Choroid plexus epithelial cell (primary cell): ENCODE measurements around the gene PHLPP1.
"Not testable (repeated sequence)": the region's sequence is repeated elsewhere in the genome, so short reads cannot be mapped to it uniquely, and the experiment has no call there.

Source experiments
- DNase-seq: peaks from one replicate; pipeline ENCODE4 v3.0.0-alpha.2; 2010; ENCODE audit warnings: low read depth
- H3K4me3 ChIP-seq: 2 replicates; pipeline ENCODE4 v1.5.1; 2011; ENCODE audit warnings: low read depth, mild to moderate bottlenecking, control low read depth, low read length, moderate library complexity
- CTCF ChIP-seq: conservative IDR thresholded peaks from 2 replicates; pipeline ENCODE4 v1.5.1; 2011; ENCODE audit warnings: low read depth, mild to moderate bottlenecking, control low read depth, inconsistent platforms, low read length, moderate library complexity

The PHLPP1 gene

GRCh38 chr18:62688743-62689317 lies 26.5 kb upstream of the PHLPP1 start:
- H3K4me3 ChIP-seq: no peak overlapping the region
- DNase-seq: no peak
- no peak for TF ChIP-seq CTCF

GRCh38 chr18:62690236-62690815 lies 25.0 kb upstream of the PHLPP1 start:
- no peak overlapping the region for H3K4me3 ChIP-seq
- no peak for TF ChIP-seq CTCF
- no peak for DNase-seq

GRCh38 chr18:62693659-62694058 lies 21.7 kb upstream of the PHLPP1 start:
- TF ChIP-seq CTCF: no peak
- H3K4me3 ChIP-seq: no peak overlapping the region
- DNase-seq: no peak

DNA sequence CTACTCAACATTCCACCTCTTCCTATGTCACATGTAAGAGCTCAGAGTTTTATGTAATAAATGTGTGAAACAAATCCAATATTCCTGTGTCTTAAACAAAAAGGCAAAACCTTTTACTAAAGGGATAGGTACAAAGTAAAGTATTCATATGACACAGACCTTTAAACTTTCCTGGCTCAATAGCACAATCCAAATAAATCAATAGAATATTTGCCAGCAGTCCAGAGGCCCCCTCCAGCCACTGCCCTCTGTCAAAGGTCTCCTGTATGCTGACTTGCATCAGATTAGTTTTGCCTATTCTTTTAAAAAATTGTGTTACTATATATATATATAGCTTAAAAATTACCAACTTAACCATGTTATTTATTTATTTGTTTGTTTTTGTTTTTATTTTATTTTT lies 17.7 kb upstream of the PHLPP1 start:
- no peak for DNase-seq
- TF ChIP-seq CTCF: no peak
- no peak overlapping the region for H3K4me3 ChIP-seq

DNA sequence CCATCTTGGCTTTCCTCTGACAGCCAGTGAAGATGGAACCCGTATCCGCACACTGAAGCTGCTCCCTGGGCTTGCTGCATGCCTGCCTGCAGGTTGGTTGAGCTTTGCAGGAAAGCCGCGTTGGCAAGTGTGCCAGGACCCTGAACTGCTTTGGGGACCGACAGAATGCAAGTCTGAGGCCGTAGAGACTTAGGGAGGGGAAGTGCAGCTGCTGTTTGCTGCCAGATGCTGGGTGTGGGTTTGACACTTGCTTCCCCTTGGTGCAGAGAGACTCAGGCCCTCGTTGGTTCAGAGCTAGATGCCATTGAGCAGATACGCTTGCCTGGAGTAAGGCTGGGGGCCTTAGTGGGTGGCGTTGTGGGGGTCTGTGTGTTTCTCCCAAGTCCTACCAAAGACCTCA lies 13.1 kb upstream of the PHLPP1 start:
- no peak for TF ChIP-seq CTCF
- no peak for DNase-seq
- H3K4me3 ChIP-seq: no peak overlapping the region

DNA sequence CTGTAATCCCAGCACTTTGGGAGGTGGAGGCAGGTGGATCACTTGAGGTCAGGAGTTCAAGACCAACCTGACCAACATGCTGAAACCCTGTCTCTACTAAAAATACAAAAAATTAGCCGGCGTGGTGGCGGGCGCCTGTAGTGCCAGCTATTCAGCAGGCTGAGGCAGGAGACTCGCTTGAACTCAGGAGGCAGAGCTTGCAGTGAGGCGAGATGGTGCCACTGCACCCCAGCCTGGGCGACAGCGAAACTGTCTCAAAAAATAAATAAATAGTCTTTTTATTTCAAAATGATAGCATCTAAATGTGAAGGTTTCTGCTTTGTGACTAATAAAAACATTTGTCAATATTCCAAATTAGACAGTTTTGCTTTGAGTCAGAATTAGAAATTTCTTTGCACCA lies 8.5 kb upstream of the PHLPP1 start:
- not testable (repeated sequence) for DNase-seq, H3K4me3 ChIP-seq

- H3K4me3 ChIP-seq: not testable (repeated sequence)
Observed at GRCh38 chr18:62709908-62710307, 5.4 kb upstream of the PHLPP1 start.

GRCh38 chr18:62710417-62710816 lies 4.9 kb upstream of the PHLPP1 start:
- no peak for TF ChIP-seq CTCF
- no peak for DNase-seq
- no peak overlapping the region for H3K4me3 ChIP-seq

More at GRCh38 chr18:62709908-62710307, 5.4 kb upstream of the PHLPP1 start:
- not testable (repeated sequence) for DNase-seq
